ENCODE measurements around the gene NMRK2.
A peak's percentile ranks its signal among the peaks of the same experiment; 100 is the strongest.
"Not testable (repeated sequence)": the region's sequence is repeated elsewhere in the genome, so short reads cannot be mapped to it uniquely, and the experiment has no call there.

Gene NMRK2

GRCh38 chr19:3966051-3967017, 33.5 kb downstream of the NMRK2 start:
- no peak for DNase-seq

- not testable (repeated sequence) for DNase-seq
Measured at GRCh38 chr19:3967983-3968382, 35.1 kb downstream of the NMRK2 start.

- no peak for DNase-seq
Measured at GRCh38 chr19:3968556-3969434, 35.9 kb downstream of the NMRK2 start.

GRCh38 chr19:3969435-3970312, 36.8 kb downstream of the NMRK2 start:
- no peak for DNase-seq

GRCh38 chr19:3970313-3970807, 37.5 kb downstream of the NMRK2 start:
- no peak for DNase-seq

- peak; percentile 95 for DNase-seq
Measured at GRCh38 chr19:3970808-3971598, 38.1 kb downstream of the NMRK2 start, which contains the start of gene DAPK3. DAPK3 (minus strand) TSS chr19:3971099; CDS start chr19:3969735, 1,364 bp downstream.

GRCh38 chr19:3975144-3975543, 42.3 kb downstream of the NMRK2 start:
- DNase-seq, result no peak

GRCh38 chr19:3975637-3976087, 42.8 kb downstream of the NMRK2 start:
- no peak for DNase-seq

GRCh38 chr19:3976495-3977241, 43.8 kb downstream of the NMRK2 start:
- DNase-seq, result no peak

GRCh38 chr19:3977242-3978143, 44.6 kb downstream of the NMRK2 start:
- no peak for DNase-seq

- DNase-seq, result no peak
Measured at GRCh38 chr19:3978145-3978544, 45.3 kb downstream of the NMRK2 start.

GRCh38 chr19:3979289-3979673, 46.4 kb downstream of the NMRK2 start:
- no peak for DNase-seq

GRCh38 chr19:3979674-3980352, 46.9 kb downstream of the NMRK2 start:
- DNase-seq, result no peak

- no peak for DNase-seq
Measured at GRCh38 chr19:3980353-3981251, 47.7 kb downstream of the NMRK2 start.

- DNase-seq, result no peak
Measured at GRCh38 chr19:3981373-3981735, 48.5 kb downstream of the NMRK2 start.

GRCh38 chr19:3981736-3982681, 49.1 kb downstream of the NMRK2 start:
- no peak for DNase-seq
